Suprapubic skin (tissue), 3 donors: ENCODE data around the gene MAP1B.

ENCODE experiments used
- CTCF ChIP-seq, 2 donors: fragments of 200-600 bp in 1 of 2; fragments of 450-650 bp in 1 of 2; sonication (generic) in 1 of 2; IDR thresholded peaks; one replicate each; pipeline ENCODE4 v1.5.1; 2016 to 2019; ENCODE audit warnings: antibody characterized with exemption in 2 of 2, mild to moderate bottlenecking in 1 of 2, moderate library complexity in 1 of 2
- POLR2AphosphoS5 ChIP-seq, 3 donors: sonication (generic); formaldehyde crosslinking; IDR thresholded peaks; one replicate each; pipeline ENCODE4 v1.6.1; 2017; ENCODE audit warnings: antibody characterized with exemption in 3 of 3

DNA sequence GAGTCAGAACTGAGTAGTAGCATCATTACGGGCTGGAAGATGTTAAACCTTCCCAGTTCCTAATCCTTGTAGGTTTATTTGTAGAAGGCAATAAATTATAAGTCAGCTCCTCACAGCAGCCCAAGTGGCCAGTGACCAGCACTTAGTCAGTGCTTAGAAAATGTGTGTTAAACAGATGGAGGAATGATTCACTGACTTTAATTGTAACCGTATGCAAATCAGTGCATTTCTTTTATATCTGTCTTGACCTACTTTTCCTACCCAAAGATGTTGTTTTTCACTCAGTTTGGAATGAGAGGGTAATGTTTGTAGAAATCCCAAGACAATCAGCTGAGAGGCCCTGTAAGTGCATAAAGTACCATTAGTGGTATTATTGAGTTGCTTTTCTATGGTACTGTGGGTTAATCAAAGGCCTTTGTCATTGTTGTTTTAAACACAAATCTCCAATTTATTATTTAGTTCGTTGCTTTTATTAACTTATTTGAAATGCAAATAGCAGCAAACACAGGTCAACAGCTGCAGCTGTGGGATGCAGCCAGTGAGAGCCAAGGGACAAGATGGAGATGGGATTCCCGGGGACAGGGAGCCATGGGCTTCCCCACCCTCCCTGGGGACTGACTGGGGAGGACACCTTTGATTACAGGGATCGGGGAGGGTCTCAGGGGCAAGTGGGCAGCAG is 49.8 kb downstream of the MAP1B start:
- TF ChIP-seq POLR2AphosphoS5 (IDR thresholded peaks at IDR 0.05) = no peak
- no peak for TF ChIP-seq CTCF (IDR thresholded peaks at IDR 0.05)
